GM10248 (cell line): ENCODE measurements around the gene RTN4RL2.

Experiments used
- CTCF ChIA-PET: fragments of 300-600 bp; sonication (Branson Sonifier 250); formaldehyde crosslinking; extraction: SDS; loops from one replicate; lab custom pipeline; 2021; ENCODE audit warnings: antibody characterized with exemption; lab: Yijun Ruan, JAX
- POLR2A ChIA-PET: fragments of 350-650 bp; sonication (Branson Sonifier 250); formaldehyde crosslinking; extraction: SDS; loops from one replicate; lab custom pipeline; 2020; ENCODE audit warnings: antibody characterized with exemption; lab: Yijun Ruan, JAX
- DNase-seq: peaks from one replicate; pipeline ENCODE4 v3.0.0; 2012; ENCODE audit errors: extremely low spot score
- TF ChIP-seq, protein P1 (sequence below): IDR thresholded peaks from 2 replicates; pipeline ENCODE4 v1.5.1; 2012; ENCODE audit warnings: mild to moderate bottlenecking, low read depth; ENCODE audit errors: extremely low read depth, missing control alignments, control extremely low read depth

Gene RTN4RL2

DNA sequence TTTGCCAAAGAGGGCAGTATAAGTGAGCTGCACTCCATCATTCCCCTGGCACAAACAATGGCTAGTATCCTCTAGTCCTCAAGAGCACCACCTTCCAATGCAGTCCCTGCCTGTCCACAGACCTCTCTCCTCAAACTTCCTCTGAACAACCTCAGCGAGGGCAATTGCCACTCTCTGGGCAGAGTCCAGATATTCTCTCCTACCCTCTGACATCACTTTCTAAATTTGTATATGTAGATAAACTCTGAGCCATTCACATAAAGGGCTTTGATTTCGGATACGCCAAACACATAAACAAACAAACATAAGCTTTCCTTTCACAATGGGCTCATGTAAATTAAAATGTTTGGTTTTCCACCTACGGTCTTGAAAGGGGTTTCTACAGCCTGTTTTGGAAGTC, 30.4 kb upstream of the RTN4RL2 start:
- DNase-seq: no peak
- POLR2A ChIA-PET: interaction anchor here (1.0 kb wide), 1 partner anchor 10 kb away, joined by 5 read pairs; no protein-coding TSS in a partner anchor
- TF ChIP-seq, protein P1, sequence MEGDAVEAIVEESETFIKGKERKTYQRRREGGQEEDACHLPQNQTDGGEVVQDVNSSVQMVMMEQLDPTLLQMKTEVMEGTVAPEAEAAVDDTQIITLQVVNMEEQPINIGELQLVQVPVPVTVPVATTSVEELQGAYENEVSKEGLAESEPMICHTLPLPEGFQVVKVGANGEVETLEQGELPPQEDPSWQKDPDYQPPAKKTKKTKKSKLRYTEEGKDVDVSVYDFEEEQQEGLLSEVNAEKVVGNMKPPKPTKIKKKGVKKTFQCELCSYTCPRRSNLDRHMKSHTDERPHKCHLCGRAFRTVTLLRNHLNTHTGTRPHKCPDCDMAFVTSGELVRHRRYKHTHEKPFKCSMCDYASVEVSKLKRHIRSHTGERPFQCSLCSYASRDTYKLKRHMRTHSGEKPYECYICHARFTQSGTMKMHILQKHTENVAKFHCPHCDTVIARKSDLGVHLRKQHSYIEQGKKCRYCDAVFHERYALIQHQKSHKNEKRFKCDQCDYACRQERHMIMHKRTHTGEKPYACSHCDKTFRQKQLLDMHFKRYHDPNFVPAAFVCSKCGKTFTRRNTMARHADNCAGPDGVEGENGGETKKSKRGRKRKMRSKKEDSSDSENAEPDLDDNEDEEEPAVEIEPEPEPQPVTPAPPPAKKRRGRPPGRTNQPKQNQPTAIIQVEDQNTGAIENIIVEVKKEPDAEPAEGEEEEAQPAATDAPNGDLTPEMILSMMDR: no peak
- CTCF ChIA-PET: interaction anchor here (1.0 to 18.0 kb wide), 9 partner anchors 9 to 215 kb away, joined by 3 to 160 read pairs (median 5); partner anchors contain the start of genes RTN4RL2 and SLC43A1

DNA sequence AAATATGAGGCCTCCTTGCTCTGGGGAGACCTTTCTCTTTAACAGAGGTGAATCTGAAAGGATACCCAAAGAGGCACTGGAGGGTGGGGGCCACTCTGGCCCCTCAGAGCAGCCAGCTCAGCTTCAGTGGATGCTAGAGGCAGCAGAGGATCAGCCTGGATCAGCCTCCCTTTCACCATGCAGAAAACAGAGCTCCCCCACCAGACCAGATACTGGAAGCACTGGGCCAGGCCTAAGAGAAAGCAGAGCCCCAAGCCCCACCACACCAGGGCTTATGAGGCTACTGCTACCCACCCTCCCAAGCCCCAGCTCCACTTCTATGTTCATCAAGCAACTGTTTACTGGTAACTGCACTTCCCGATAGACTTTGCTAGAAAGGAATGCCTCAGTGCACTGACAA, 29.4 kb upstream of the RTN4RL2 start:
- POLR2A ChIA-PET: interaction anchor here (1.0 kb wide), 1 partner anchor 11 kb away, joined by 5 read pairs; no protein-coding TSS in a partner anchor
- CTCF ChIA-PET: interaction anchor here (0.9 to 18.0 kb wide), 13 partner anchors 10 to 214 kb away, joined by 3 to 160 read pairs (median 4); partner anchors contain the start of genes RTN4RL2 and SLC43A1
- no peak for DNase-seq
- TF ChIP-seq, protein P1: no peak

DNA sequence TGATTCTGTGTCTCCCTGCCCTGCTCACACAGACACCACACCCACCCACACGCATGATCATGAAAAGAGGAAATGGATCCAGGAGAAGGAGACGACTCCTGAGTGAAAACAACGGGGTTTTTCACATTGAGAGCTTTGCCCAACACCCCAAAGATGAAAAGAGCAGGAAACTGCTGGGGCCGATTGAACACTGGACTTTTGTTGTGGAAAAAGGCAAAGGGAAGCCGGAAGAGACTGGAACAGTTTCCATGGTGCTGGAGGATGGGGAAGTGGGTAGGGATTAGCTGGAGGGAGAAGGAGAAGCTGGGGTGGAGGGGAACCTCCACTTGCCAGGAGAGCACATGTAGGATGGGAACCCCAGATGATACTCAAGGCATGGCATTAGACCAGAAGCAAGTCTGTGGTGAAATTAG, 28.2 kb upstream of the RTN4RL2 start:
- DNase-seq: no peak
- TF ChIP-seq, protein P1: no peak
- ChIA-PET CTCF (interaction anchor here (0.9 to 18.0 kb wide), 5 partner anchors 22 to 70 kb away, joined by 3 to 160 read pairs (median 3); partner anchors contain the start of gene RTN4RL2), POLR2A (no interaction called here)

DNA sequence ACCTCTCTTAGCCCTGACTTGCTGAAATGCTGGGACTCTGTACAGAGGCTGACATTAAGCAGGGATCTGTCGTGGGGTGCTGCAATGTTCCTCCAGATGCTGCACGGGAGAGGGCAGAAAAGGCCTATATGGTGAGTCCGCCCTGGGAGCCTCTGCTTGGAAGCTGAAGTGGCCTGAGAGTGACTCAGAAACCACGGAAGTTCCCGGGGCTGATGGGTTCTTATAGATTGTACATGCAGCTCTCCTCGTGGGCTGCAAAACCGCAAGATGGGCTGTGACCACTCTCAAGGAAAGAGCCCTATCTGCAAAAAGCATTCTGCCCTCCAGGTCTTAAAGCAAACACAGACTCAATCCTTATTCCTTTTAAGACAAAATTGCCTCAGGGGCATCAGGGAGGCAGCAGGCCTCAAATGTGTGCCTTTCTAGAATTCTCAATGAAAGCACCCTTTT, 27.6 kb upstream of the RTN4RL2 start:
- ChIA-PET CTCF (interaction anchor here (0.9 to 18.0 kb wide), 4 partner anchors 21 to 69 kb away, joined by 3 to 160 read pairs (median 4); partner anchors contain the start of gene RTN4RL2), POLR2A (interaction anchor here (0.6 kb wide), 1 partner anchor 8 kb away, joined by 3 read pairs; no protein-coding TSS in a partner anchor)
- no peak for DNase-seq
- TF ChIP-seq, protein P1: no peak

DNA sequence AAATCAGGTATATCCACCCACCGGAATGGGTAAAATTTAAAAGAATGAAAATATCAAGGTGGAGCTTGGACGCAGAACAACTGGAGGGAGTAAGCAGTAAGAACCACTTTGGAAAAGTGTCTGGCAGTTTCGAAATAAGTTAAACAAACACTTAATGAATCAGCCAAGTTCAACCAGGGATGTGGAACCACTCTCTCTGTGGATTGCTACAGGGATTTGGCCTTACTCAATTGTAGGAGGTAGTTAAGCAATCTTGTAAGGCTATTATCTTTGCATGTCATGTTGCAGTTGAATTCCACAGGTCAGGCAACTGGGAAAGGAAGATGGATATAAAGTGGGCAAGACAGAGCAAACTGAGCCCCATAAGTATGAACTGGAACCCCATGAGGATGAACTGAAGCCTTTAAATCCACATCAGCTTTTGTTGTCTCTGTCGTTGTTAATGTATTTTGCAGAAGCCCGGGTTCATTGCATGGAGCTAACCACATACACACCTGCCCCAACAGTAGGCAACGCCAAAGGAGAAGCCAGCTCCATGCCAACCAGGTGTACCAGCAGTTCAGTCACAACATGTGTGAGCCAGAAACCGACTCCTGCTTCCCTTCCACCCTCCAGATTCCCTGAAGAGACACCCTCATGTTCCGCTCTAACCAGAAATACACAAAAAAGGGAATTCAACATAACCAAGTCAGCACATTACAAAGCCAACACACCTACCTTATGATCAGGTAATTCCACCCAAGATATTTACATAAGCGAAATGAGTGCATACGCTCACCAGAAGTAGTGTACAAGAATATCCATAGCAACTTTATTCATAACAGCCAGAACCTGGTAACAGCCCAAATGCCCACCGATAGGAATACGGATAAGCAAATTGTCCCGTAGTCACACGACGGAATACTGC, 25.4 kb upstream of the RTN4RL2 start:
- TF ChIP-seq, protein P1: no peak
- POLR2A ChIA-PET: no interaction called here
- no peak for DNase-seq
- CTCF ChIA-PET: interaction anchor here (1.0 to 2.7 kb wide), 4 partner anchors 10 to 86 kb away, joined by 3 to 6 read pairs (median 4); no protein-coding TSS in a partner anchor

GRCh38 chr11:57436031-57436430, 24.3 kb upstream of the RTN4RL2 start:
- TF ChIP-seq, protein P1: no peak
- POLR2A ChIA-PET: interaction anchor here (0.6 to 1.1 kb wide), 2 partner anchors 11 to 40 kb away, joined by 3 to 4 read pairs; no protein-coding TSS in a partner anchor
- CTCF ChIA-PET: interaction anchor here (0.9 to 2.8 kb wide), 7 partner anchors 8 to 90 kb away, joined by 3 to 25 read pairs (median 4); partner anchors contain the start of gene RTN4RL2
- DNase-seq: no peak
